Ascending aorta (tissue), 2 donors: Measurements from ENCODE around the gene NUMB. TPM values are rescaled to one million over a fixed set of nuclear protein-coding genes. Genes with fewer than 3 reads are reported as not detected.
"Not testable (repeated sequence)": the region's sequence is repeated elsewhere in the genome, so short reads cannot be mapped to it uniquely, and the experiment has no call there.

Source experiments
- DNase-seq, 2 donors: peaks; one replicate each; pipeline ENCODE4 v3.0.0-alpha.2; 2019; ENCODE audit warnings: low spot score in 2 of 2
- H3K27ac ChIP-seq, 2 donors: fragments of 200-600 bp; sonication (generic); one replicate each; pipeline ENCODE4 v1.5.1; 2016 to 2017; ENCODE audit warnings: mild to moderate bottlenecking in 1 of 2
- H3K27me3 ChIP-seq: fragments of 200-600 bp; sonication (generic); one replicate; pipeline ENCODE4 v1.5.1; 2017
- H3K36me3 ChIP-seq, 2 donors: fragments of 200-600 bp; sonication (generic); one replicate each; pipeline ENCODE4 v1.5.1; 2016
- H3K4me1 ChIP-seq, 2 donors: fragments of 200-600 bp; sonication (generic); one replicate each; pipeline ENCODE4 v1.5.1; 2016 to 2017; ENCODE audit warnings: mild to moderate bottlenecking in 1 of 2
- H3K4me3 ChIP-seq, 2 donors: fragments of 200-600 bp; sonication (generic); one replicate each; pipeline ENCODE4 v1.5.1; 2016 to 2017; ENCODE audit warnings: mild to moderate bottlenecking in 1 of 2
- H3K9me3 ChIP-seq, 2 donors: fragments of 200-600 bp; sonication (generic); one replicate each; pipeline ENCODE4 v1.5.1; 2016
- CTCF ChIP-seq, 3 experiments: fragments of 200-600 bp in 2 of 3; fragments of 450-650 bp in 1 of 3; sonication (generic) in 2 of 3; IDR thresholded peaks; one replicate each; pipeline ENCODE4 v1.5.1; 2016 to 2019; ENCODE audit warnings: antibody characterized with exemption in 3 of 3, mild to moderate bottlenecking in 1 of 3, moderate library complexity in 1 of 3
- intact Hi-C: fragments of 100-400 bp; cut with DNase I; formaldehyde crosslinking; loops from one replicate; pipeline ENCODE4 v1.15.1; 2023
- total RNA-seq: library from RNA; depleted of rRNA; stranded (reverse); fragments of >200 nt; gene quantifications from one replicate; pipeline ENCODE4 v1.1.0, GENCODE V29; 2016

The NUMB gene
- total RNA-seq, 1 donor from 2014 or later = 20.1 TPM

DNA sequence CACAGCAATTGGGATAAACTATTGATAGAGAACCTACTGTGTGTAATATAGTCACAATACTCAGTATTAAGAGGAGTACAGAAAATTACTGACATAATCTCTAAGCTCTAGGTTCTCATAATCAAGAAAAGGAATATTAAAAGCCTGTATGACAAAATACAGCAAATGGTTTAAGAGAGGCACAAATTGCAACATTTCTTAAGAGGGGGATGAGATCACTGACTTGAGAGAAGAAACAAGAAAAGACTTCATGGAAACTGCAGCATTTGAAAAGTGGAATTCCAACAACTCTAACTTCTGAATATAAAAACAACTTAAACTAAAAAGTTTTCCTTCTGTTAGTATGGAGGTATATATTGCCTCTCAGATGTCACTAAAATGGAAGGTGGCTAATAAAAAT, 89.7 kb downstream of the NUMB start:
- no peaks in the 10 kb centered on the region for H3K4me1 ChIP-seq
- H3K27me3 ChIP-seq = no peaks in the 10 kb centered on the region
- H3K36me3 ChIP-seq = no peaks in the 10 kb centered on the region
- DNase-seq = no peak
- H3K4me3 ChIP-seq = no peak overlapping the region
- H3K9me3 ChIP-seq = no peaks in the 10 kb centered on the region
- no peak overlapping the region for H3K27ac ChIP-seq
- intact Hi-C loops = no loop called here
- no peak for TF ChIP-seq CTCF (IDR thresholded peaks at IDR 0.05)

GRCh38 chr14:73365727-73366126, 92.6 kb downstream of the NUMB start:
- no peak overlapping the region for H3K4me3 ChIP-seq
- intact Hi-C loops = no loop called here

GRCh38 chr14:73364559-73364958, 93.8 kb downstream of the NUMB start:
- no peaks in the 10 kb centered on the region for H3K27me3 ChIP-seq
- no peaks in the 10 kb centered on the region for H3K9me3 ChIP-seq
- H3K4me1 ChIP-seq = no peaks in the 10 kb centered on the region
- no peak for DNase-seq
- H3K4me3 ChIP-seq = no peak overlapping the region
- intact Hi-C loops = no loop called here
- no peaks in the 10 kb centered on the region for H3K36me3 ChIP-seq
- no peak overlapping the region for H3K27ac ChIP-seq
- no peak for TF ChIP-seq CTCF (IDR thresholded peaks at IDR 0.05)

More at GRCh38 chr14:73365727-73366126, 92.6 kb downstream of the NUMB start:
- DNase-seq = no peak
- Histone ChIP-seq H3K9me3 (no peaks in the 10 kb centered on the region), H3K4me1 (no peaks in the 10 kb centered on the region), H3K27ac (no peak overlapping the region), H3K36me3 (no peaks in the 10 kb centered on the region), H3K27me3 (no peaks in the 10 kb centered on the region)
- TF ChIP-seq CTCF (IDR thresholded peaks at IDR 0.05) = no peak

- intact Hi-C loops = no loop called here
- no peak for TF ChIP-seq CTCF (IDR thresholded peaks at IDR 0.05)
- peaks cover 0 to 5% of the 10 kb centered on the region in 2 donors for H3K36me3 ChIP-seq
Measured at GRCh38 chr14:73359445-73359844, 98.9 kb downstream of the NUMB start.

DNA sequence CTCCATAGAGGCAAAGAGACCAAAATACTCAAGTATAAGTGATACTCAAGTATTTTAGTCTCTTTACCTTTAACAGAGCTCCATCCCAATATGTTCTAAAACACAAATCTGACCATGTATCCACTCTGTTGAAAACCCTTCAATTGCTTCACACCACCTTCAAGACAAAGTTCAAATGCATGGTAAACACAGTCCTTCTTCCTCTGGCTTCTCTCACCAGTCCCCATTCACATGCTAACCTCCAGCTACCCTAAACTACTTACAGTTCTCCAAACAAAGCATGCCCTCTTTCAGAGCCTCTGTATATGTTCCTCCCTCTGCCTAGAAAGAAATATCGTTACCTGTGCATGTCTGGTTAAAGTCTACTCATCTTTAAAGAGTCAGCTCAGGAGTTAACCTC, 100.2 kb downstream of the NUMB start:
- H3K27me3 ChIP-seq = no peaks in the 10 kb centered on the region
- no peaks in the 10 kb centered on the region for H3K4me1 ChIP-seq
- H3K27ac ChIP-seq = no peak overlapping the region
- intact Hi-C loops = no loop called here
- DNase-seq = no peak
- no peak overlapping the region for H3K4me3 ChIP-seq
- H3K9me3 ChIP-seq = no peaks in the 10 kb centered on the region
- no peak for TF ChIP-seq CTCF (IDR thresholded peaks at IDR 0.05)
- peaks cover 0 to 11% of the 10 kb centered on the region in 2 donors for H3K36me3 ChIP-seq

More at GRCh38 chr14:73359445-73359844, 98.9 kb downstream of the NUMB start:
- H3K27me3 ChIP-seq = no peaks in the 10 kb centered on the region
- no peak overlapping the region for H3K27ac ChIP-seq
- no peak for DNase-seq
- H3K9me3 ChIP-seq = no peaks in the 10 kb centered on the region
- no peak overlapping the region for H3K4me3 ChIP-seq
- no peaks in the 10 kb centered on the region for H3K4me1 ChIP-seq

- H3K9me3 ChIP-seq, H3K27me3 ChIP-seq, intact Hi-C loops: not testable (repeated sequence)
Measured at GRCh38 chr14:73349091-73349490, 109.3 kb downstream of the NUMB start.

More at GRCh38 chr14:73349091-73349490, 109.3 kb downstream of the NUMB start:
- not testable (repeated sequence) for H3K4me3 ChIP-seq, H3K36me3 ChIP-seq, H3K4me1 ChIP-seq, H3K27ac ChIP-seq, DNase-seq
